K562 (cell line): Measurements from ENCODE around the gene CARMIL3. TPM values are rescaled to one million over a fixed set of nuclear protein-coding genes. Genes with fewer than 3 reads are reported as not detected.

Source experiments
- CBX8 ChIP-seq: fragments of 200-600 bp; sonication (generic); IDR thresholded peaks from 2 replicates; pipeline ENCODE4 v1.6.1; 2012; ENCODE audit warnings: borderline replicate concordance, mixed run types, low read depth, mild to moderate bottlenecking, moderate library complexity, mixed read lengths, low read length, control low read depth, inconsistent platforms; ENCODE audit not compliant: poor library complexity, severe bottlenecking; ENCODE audit errors: extremely low read depth
- CTBP1 ChIP-seq: fragments of 450-650 bp; IDR thresholded peaks from 2 replicates; pipeline ENCODE4 v1.6.1; 2016; ENCODE audit warnings: borderline replicate concordance
- HEY1 ChIP-seq: fragments of 250-450 bp; sonication (Bioruptor Pico); IDR thresholded peaks from 2 replicates; pipeline ENCODE4 v1.5.0; 2020; ENCODE audit warnings: mild to moderate bottlenecking, moderate library complexity, borderline replicate concordance
- HNRNPH1 ChIP-seq: fragments of 200-400 bp; formaldehyde crosslinking; optimal IDR thresholded peaks from 2 replicates; pipeline ENCODE3; 2017; ENCODE audit warnings: low read depth, mild to moderate bottlenecking, low read length, moderate library complexity
- JUND ChIP-seq, 2 experiments: IDR thresholded peaks; 2 replicates in 1 of 2; 3 replicates in 1 of 2; pipeline ENCODE4 v1.6.1; 2011; ENCODE audit warnings: borderline replicate concordance in 2 of 2, low read depth in 2 of 2, low read length in 2 of 2, improper control_type of control experiment in 1 of 2, missing biosample characterization in 1 of 2, missing genetic modification characterization in 1 of 2, missing genetic modification reagents in 1 of 2
- KDM4B ChIP-seq, 2 experiments: fragments of 450-650 bp in 1 of 2; sonication (generic) in 1 of 2; IDR thresholded peaks; 2 replicates each; pipeline ENCODE4 v1.6.1; 2016 to 2017; ENCODE audit warnings: borderline replicate concordance in 2 of 2, antibody characterized with exemption in 1 of 2, low read depth in 1 of 2, mild to moderate bottlenecking in 1 of 2
- LARP7 ChIP-seq: fragments of 450-650 bp; IDR thresholded peaks from 2 replicates; pipeline ENCODE4 v1.6.1; 2016
- MBD2 ChIP-seq: sonication (generic); IDR thresholded peaks from 2 replicates; pipeline ENCODE4 v1.6.1; 2016; ENCODE audit warnings: low read depth, borderline replicate concordance
- NCOR1 ChIP-seq: fragments of 450-650 bp; IDR thresholded peaks from 2 replicates; pipeline ENCODE4 v1.6.1; 2016; ENCODE audit warnings: mild to moderate bottlenecking, moderate library complexity
- NR4A1 ChIP-seq, 2 experiments: fragments of 250-450 bp in 1 of 2; fragments of 450-650 bp in 1 of 2; sonication (Bioruptor Pico) in 1 of 2; IDR thresholded peaks; 2 replicates each; pipeline versions ENCODE4 v1.4.0 to v1.6.1; 2016 to 2020; ENCODE audit warnings: mild to moderate bottlenecking in 2 of 2, missing compliant biosample characterization in 1 of 2, missing genetic modification characterization in 1 of 2, moderate library complexity in 1 of 2
- PHF21A ChIP-seq: fragments of 450-650 bp; IDR thresholded peaks from 2 replicates; pipeline ENCODE4 v1.6.1; 2017; ENCODE audit warnings: low read depth, borderline replicate concordance
- POLR2B ChIP-seq: fragments of 450-650 bp; IDR thresholded peaks from 2 replicates; pipeline ENCODE4 v1.6.1; 2018; ENCODE audit warnings: low read depth; ENCODE audit not compliant: partially characterized antibody
- SNIP1 ChIP-seq: fragments of 450-650 bp; IDR thresholded peaks from 2 replicates; pipeline ENCODE4 v1.7.1; 2017; ENCODE audit warnings: low read depth, mild to moderate bottlenecking
- TAF7 ChIP-seq: fragments of 450-650 bp; IDR thresholded peaks from 2 replicates; pipeline ENCODE4 v1.6.1; 2016; ENCODE audit warnings: missing genetic modification characterization, missing compliant biosample characterization
- TSC22D4 ChIP-seq: fragments of 450-650 bp; IDR thresholded peaks from 2 replicates; pipeline ENCODE4 v1.6.1; 2016; ENCODE audit warnings: missing genetic modification characterization, missing biosample characterization, control low read depth
- ZBTB7A ChIP-seq: IDR thresholded peaks from 2 replicates; pipeline ENCODE4 v1.6.1; 2011; ENCODE audit warnings: low read depth, mild to moderate bottlenecking, low read length, moderate library complexity, borderline replicate concordance; ENCODE audit not compliant: control insufficient read depth
- ZNF274 ChIP-seq: IDR thresholded peaks from 2 replicates; pipeline ENCODE4 v1.6.1; 2011; ENCODE audit warnings: low read depth, mild to moderate bottlenecking, low read length, moderate library complexity, borderline replicate concordance
- ZNF77 ChIP-seq: fragments of 250-450 bp; sonication (Bioruptor Pico); IDR thresholded peaks from 2 replicates; pipeline ENCODE4 v1.5.0; 2020
- polyA plus RNA-seq, 8 experiments: library from polyadenylated mRNA; depleted of rRNA in 4 of 8; stranded (reverse) in 5 of 8; unstranded in 3 of 8; fragments of >200 nt; fragmentation: Nextera tagmentation in 2 of 8; fragmentation: Illumina TruSeq in 1 of 8; extraction: Ambion mirVana in 2 of 8; extraction: Trizol in 1 of 8; gene quantifications; 2 replicates each; pipeline versions ENCODE4 v1.2.1 to v1.2.3, GENCODE V29; 2011 to 2014; ENCODE audit warnings: inconsistent platforms in 1 of 8, missing spikeins in 1 of 8
- total RNA-seq, 7 experiments: library from RNA; depleted of rRNA in 6 of 7; stranded (reverse); fragments of >200 nt in 6 of 7; fragmentation: Illumina TruSeq in 2 of 7; extraction: Trizol in 2 of 7; gene quantifications; 2 replicates each; pipeline versions ENCODE4 v1.2.1 to v1.2.3, GENCODE V29; 2011 to 2021; ENCODE audit warnings: low replicate concordance in 1 of 7
- TF ChIP-seq, protein P1 (sequence below): fragments of 450-650 bp; formaldehyde crosslinking; IDR thresholded peaks from 2 replicates; pipeline ENCODE4 v1.4.0; 2020; ENCODE audit warnings: mild to moderate bottlenecking, mixed read lengths
- TF ChIP-seq, protein P2 (sequence below), 2 experiments: fragments of 450-650 bp; IDR thresholded peaks; 2 replicates each; pipeline ENCODE4 v1.6.1; 2016
- TF ChIP-seq, protein P3 (sequence below): fragments of 450-650 bp; formaldehyde crosslinking; IDR thresholded peaks from 2 replicates; pipeline ENCODE4 v1.4.0; 2022; ENCODE audit warnings: mild to moderate bottlenecking, moderate library complexity
- TF ChIP-seq, protein P4 (sequence below): fragments of 450-650 bp; IDR thresholded peaks from 2 replicates; pipeline ENCODE4 v1.6.1; 2017; ENCODE audit warnings: mild to moderate bottlenecking, moderate library complexity

CARMIL3 gene
- total and polyA plus RNA-seq, 9 of the 15 experiments (the other 6 are each of a cell fraction or from before 2014, with no cell fraction given), result 0.01 to 0.11 (median 0.05) TPM; not detected in 5

DNA sequence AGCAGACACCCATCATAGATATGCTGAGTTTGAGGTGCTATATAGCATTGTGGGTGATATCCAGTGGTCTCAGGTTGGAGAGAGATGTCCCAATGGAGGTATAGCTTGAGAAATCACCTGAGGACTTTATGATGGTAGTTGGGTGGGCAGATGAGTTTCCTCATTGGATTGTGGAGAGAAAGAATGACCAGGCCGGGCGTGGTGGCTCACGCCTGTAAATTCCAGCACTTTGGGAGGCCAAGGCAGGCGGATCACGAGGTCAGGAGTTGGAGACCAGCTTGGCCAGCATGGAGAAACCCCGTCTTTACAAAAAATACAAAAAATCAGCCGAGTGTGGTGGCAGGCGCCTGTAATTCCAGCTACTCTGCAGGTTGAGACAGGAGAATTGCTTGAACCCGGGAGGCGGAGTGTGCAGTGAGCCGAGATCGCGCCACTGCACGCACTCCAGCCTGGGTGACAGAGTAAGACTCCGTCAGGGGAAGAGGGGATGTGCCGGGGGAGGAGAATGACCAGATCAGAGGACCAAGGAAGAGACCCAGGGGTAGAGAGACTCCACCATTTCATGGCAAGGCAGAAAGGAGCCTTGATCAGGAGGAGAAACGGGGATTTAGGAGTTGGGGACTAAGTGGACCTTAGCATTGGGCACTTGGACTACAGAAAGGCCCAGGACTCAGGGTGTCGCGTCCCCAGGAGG, 41.5 kb downstream of the CARMIL3 start (continued):
- TF ChIP-seq NR4A1 (CRISPR knock-in tag; IDR thresholded peaks at IDR 0.05) (no peak), NR4A1 (tag; IDR thresholded peaks at IDR 0.05) (peak; percentile 28; the same call in 1 of the 2 replicates), CTBP1 (no peak), JUND (IDR thresholded peaks at IDR 0.05; ENCODE audit: borderline replicate concordance, low read depth, low read length) (no peak), JUND (tag; IDR thresholded peaks at IDR 0.05; ENCODE audit: borderline replicate concordance, low read depth, low read length) (no peak), HNRNPH1 (no peak), SNIP1 (no peak), CBX8 (no peak), TAF7 (tag) (no peak), ZNF77 (CRISPR knock-in tag) (no peak), PHF21A (no peak), NCOR1 (no peak), POLR2B (peak; percentile 8), ZBTB7A (no peak), MBD2 (no peak), ZNF274 (no peak), TSC22D4 (tag) (no peak), HEY1 (CRISPR knock-in tag) (no peak), KDM4B (IDR thresholded peaks at IDR 0.05; ENCODE audit: borderline replicate concordance in 2 of 2, low read depth in 1 of 2) (no peak), LARP7 (0 out of 2 replicates have a peak, but pooled peaks have one; percentile 71)
- TF ChIP-seq, protein P1, sequence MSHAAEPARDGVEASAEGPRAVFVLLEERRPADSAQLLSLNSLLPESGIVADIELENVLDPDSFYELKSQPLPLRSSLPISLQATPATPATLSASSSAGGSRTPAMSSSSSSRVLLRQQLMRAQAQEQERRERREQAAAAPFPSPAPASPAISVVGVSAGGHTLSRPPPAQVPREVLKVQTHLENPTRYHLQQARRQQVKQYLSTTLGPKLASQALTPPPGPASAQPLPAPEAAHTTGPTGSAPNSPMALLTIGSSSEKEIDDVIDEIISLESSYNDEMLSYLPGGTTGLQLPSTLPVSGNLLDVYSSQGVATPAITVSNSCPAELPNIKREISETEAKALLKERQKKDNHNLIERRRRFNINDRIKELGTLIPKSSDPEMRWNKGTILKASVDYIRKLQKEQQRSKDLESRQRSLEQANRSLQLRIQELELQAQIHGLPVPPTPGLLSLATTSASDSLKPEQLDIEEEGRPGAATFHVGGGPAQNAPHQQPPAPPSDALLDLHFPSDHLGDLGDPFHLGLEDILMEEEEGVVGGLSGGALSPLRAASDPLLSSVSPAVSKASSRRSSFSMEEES (CRISPR knock-in tag), result no peak
- TF ChIP-seq, protein P2, sequence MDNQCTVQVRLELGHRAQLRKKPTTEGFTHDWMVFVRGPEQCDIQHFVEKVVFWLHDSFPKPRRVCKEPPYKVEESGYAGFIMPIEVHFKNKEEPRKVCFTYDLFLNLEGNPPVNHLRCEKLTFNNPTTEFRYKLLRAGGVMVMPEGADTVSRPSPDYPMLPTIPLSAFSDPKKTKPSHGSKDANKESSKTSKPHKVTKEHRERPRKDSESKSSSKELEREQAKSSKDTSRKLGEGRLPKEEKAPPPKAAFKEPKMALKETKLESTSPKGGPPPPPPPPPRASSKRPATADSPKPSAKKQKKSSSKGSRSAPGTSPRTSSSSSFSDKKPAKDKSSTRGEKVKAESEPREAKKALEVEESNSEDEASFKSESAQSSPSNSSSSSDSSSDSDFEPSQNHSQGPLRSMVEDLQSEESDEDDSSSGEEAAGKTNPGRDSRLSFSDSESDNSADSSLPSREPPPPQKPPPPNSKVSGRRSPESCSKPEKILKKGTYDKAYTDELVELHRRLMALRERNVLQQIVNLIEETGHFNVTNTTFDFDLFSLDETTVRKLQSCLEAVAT (IDR thresholded peaks at IDR 0.05), result 0 out of 4 replicates have a peak, but pooled peaks of 1 of the 2 experiments have one; percentile 20
- TF ChIP-seq, protein P3, sequence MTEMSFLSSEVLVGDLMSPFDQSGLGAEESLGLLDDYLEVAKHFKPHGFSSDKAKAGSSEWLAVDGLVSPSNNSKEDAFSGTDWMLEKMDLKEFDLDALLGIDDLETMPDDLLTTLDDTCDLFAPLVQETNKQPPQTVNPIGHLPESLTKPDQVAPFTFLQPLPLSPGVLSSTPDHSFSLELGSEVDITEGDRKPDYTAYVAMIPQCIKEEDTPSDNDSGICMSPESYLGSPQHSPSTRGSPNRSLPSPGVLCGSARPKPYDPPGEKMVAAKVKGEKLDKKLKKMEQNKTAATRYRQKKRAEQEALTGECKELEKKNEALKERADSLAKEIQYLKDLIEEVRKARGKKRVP (CRISPR knock-in tag), result no peak
- TF ChIP-seq, protein P4, sequence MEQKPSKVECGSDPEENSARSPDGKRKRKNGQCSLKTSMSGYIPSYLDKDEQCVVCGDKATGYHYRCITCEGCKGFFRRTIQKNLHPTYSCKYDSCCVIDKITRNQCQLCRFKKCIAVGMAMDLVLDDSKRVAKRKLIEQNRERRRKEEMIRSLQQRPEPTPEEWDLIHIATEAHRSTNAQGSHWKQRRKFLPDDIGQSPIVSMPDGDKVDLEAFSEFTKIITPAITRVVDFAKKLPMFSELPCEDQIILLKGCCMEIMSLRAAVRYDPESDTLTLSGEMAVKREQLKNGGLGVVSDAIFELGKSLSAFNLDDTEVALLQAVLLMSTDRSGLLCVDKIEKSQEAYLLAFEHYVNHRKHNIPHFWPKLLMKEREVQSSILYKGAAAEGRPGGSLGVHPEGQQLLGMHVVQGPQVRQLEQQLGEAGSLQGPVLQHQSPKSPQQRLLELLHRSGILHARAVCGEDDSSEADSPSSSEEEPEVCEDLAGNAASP, result no peak
